SKM-1 treated with dmso at 0.1 percent for 144 hours (cell line): ENCODE results near the gene RNF115.
"Not testable (repeated sequence)": the region's sequence is repeated elsewhere in the genome, so short reads cannot be mapped to it uniquely, and the experiment has no call there.

ENCODE experiments used
- DNase-seq: peaks from one replicate; lab custom pipeline; 2025; ENCODE audit not compliant: unreplicated experiment; lab: John Stamatoyannopoulos, UW

Gene RNF115

GRCh38 chr1:145828367-145829026 is 4.6 kb upstream of the RNF115 start:
- no peak for DNase-seq

DNA sequence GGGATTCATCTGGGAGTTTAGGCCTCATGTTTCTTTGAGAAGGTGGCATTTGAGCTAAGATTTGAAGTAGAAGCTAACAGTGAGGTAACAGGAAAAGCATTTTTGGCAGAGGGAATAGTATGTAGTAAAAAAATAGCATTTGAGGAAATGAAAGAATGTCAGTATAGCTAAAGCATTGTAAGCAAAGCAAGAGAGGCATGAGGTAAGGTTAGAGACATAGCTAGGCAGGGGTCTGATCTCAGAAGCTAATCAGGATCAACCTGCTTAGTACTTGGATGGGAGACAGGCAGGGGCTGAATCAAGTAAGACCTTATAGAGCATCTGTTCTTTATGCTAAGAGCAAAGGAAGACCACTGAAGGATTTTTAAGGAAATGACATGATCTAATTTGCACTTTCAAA is 4.1 kb upstream of the RNF115 start:
- no peak for DNase-seq

GRCh38 chr1:145826030-145826429 is 2.1 kb upstream of the RNF115 start:
- no peak for DNase-seq

DNA sequence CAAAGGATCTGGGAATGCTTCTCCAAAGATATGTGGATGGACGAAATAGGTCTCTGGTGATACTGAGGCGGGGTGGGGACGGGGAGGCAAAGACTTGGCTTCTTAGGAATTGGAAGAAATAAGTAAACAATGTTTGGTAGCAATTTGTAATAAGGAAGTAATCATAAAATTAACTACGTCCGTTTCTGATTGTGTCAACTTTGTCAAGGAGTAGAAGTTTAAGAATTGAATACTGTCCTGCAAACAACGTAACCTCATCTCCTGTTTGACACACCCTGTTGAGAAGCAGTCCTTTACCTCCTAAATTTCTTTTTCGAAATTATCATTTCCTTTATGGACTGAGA is 576 bp upstream of the RNF115 start:
- DNase-seq = no peak

DNA sequence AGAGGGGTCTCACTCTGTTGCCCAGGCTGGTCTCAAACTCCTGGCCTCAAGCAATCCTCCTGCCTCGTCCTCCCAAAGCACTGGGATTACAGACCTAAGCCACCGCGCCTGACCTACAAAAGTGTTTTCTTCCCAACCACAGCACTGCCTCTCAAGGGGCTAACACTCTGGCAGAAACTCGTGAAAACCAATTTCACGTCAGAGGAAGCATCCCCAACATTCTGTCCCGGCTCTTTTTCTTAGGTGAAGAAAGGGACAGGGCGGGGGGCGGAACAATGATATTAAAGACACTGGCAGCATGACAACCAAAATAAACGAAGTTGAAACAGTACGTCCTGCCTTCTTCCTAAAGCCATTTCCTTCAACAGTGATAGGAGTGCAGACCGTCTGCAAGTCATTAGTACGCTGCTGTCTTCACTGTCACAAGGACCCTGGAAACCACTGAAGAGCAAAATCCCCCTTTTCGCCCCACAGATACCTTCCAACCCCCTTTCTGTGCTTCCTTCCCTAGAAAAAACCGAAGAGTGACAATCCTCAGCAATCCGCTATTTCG is 1.0 kb downstream of the RNF115 start:
- not testable (repeated sequence) for DNase-seq

DNA sequence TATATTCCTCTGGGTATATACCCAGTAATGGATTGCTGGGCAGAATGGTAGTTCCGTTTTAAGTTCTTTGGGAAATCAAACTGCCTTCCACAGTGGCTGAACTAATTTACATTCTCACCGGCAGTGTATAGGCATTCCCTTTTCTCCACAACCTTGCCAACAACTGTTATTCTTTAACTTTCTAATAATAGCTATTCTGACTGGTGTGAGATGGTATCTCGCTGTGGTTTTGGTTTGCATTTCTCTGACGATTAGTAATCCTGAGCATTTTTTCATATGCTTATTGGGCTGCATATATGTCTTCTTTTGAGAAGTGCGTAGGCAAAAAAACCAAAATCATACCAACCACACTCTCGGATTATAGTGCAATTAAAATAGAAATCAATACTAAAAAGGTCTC is 5.8 kb downstream of the RNF115 start:
- DNase-seq = not testable (repeated sequence)

GRCh38 chr1:145812977-145813810 is 10.7 kb downstream of the RNF115 start:
- not testable (repeated sequence) for DNase-seq

DNA sequence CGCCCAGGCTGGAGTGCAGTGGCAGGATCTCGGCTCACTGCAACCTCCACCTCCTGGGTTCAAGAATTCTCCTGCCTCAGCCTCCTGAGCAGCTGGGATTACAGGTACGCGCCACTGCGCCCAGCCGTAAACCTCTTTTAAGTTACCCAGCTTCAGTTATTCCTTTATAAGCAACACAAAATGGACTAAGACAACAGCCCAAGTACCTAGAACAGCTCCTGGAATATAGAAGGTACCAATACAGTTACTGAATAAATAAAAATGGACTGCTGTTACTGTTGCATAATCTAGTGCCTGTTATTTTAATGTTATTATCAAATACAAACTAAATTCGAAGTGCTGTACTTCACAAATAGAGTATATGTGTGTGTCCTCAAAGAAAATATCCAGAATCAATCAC is 17.1 kb downstream of the RNF115 start:
- no peak for DNase-seq

DNA sequence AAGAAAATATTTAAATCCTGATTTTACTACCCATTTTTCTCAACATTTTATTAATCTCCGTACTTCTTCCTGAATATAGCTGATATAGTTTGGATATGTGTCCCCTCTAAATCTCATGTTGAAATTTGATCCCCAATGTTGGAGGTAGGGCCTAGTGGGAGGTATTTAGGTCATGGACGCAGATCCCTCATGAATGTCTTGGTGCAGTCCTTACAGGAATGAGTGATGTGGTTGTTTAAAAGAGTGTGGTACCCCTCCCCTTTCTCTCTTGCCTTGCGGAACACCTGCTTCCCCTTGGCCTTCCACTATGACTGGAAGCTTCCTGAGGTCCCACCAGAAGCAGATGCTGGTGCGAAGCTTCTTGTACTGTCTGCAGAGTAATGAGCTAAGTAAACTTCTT is 17.5 kb downstream of the RNF115 start:
- DNase-seq = no peak

GRCh38 chr1:145805057-145805456 is 18.8 kb downstream of the RNF115 start:
- no peak for DNase-seq

GRCh38 chr1:145804235-145805045 is 19.5 kb downstream of the RNF115 start:
- no peak for DNase-seq

DNA sequence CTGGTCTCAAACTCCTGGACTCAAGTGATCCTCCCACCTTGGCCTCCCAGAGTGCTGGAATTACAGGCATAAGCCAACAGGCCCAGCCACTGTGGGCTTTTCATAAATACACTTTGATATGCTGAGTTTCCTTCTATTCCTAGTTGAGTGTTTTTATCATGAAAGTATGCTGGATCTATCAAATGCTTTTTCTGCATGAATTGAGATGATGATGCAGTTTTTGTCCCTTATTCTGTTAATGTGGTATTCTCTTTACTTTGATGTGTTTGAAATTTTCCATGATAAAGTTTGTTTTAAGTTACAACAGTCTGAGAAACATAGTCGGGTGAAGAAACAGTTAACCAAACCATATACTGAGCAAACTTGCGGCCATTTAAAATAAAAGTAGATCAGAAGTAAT is 24.1 kb downstream of the RNF115 start:
- DNase-seq = no peak

DNA sequence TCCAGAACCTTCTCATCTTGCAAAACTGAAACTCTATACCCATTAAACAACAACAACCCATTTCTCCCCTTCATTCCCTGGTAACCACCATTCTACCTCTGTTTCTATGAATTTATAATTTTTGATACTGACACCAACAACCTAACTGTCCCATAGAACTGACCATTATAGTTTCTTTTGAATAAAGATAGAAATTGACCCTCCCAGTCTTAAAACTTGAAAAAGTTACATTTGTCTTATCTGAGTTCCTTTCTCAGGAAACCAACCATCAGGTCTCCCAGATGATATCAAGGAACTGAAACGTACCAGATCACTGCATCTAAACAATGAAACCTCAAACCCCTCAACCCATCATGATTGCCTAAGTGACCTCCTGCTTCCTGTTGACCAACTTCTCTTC is 27.1 kb downstream of the RNF115 start:
- no peak for DNase-seq

- DNase-seq = no peak
Observed at GRCh38 chr1:145795257-145795881, 28.5 kb downstream of the RNF115 start.

DNA sequence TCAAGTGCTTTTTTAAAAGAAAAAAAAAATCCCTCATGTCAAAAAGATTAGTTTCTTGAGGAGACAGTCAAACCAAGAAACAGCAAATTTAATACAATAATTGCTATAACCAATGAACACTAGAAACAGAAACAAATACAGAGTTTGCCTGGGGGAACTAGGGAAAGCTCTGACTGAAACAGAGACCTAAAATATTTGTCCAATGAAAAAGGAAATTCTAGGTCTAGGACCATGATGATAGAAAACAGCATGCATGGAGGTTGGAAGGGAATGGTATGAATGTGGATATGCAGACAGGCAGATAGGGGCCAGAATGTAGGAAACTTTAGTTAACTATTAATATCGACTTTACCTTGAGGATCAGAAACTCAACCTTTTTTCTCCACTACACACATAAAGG is 31.4 kb downstream of the RNF115 start:
- DNase-seq = no peak

- not testable (repeated sequence) for DNase-seq
Observed at GRCh38 chr1:145791860-145792259, 32.0 kb downstream of the RNF115 start.

DNA sequence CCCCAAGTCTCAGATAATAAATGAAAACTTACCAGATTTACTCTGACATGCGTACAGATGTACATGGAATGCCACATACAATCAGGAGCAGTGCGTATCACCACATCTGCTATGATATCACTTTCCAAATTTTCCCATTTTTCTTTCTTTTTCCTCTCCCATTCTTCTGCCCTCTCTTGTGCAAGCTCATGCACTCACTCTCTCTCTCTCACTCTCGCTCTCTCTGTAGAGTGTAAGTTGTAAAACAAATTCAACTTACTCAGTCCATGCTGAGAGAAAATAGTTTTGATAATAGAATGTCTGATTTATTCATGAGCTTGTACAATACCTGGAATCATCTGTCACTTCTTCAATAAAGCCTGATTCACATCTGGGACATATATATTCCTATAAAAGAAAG is 35.3 kb downstream of the RNF115 start:
- DNase-seq = no peak

DNA sequence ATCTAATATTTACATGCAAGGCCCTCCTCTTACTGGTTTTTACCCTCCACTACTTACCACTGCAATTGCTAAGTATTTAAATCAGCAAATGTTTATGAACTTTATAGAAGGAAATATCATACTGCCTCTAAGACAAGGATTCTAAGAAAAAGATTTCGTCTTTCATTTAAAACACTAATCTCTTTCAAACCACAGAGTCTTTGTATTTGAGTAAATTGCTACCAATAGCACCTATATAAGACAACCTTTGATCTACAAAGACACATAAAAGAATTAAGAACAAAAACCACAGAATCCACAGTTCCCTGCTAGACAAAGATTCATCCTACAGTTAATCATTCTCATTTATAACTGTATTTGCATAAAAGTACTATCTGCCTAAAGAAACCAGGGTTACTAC is 37.6 kb downstream of the RNF115 start:
- DNase-seq = no peak

DNA sequence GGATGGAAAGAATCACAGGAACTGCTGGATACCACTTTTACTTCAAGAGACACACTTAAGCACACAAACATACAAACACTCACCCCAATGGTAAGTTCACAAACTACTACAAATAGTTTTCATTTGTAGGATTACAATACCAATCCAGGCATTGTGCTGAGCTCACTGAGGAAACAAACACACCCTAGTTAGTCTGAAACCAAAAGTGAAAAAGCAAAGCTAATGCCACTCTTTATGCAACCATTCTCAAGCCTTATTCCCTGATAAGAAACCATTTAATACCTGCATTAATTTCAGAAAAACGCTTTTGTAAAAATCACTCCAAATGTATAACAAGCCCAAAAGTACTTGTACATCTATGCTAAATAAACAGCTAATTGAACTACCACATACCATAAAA is 38.3 kb downstream of the RNF115 start:
- no peak for DNase-seq

DNA sequence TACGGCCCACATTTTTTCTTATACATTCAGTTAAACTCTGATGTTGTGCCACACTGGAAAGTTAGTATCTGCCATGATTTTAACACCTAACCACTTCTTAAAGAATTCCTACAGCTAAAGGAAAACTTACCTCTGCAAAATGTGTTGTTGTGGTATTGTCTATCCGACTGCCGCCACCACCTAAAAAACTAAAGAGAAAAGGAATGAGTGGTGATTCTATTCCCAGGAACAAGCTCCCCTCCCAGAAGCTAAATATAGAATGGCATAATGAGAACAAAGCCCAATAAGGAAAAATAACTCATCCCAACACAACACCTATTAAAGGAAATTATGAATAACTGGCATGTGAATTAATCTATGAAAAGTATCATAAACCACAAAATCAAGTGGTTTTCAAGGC is 39.5 kb downstream of the RNF115 start:
- no peak for DNase-seq
